ENCODE measurements around the gene OVOL3.

The OVOL3 gene

GRCh38 chr19:36140304-36141038 lies 29.5 kb downstream of the OVOL3 start:
- no peak overlapping the region for H2AFZ ChIP-seq (ENCODE audit: low read depth, low read length)
- H2BK12ac ChIP-seq (ENCODE audit: low read length in 2 of 2) = peak overlapping the region in 1 of 2 experiments; percentile 48
- H2AK5ac ChIP-seq (ENCODE audit: low read length, severe bottlenecking) = peak overlapping the region; percentile 95
- H3K18ac ChIP-seq (ENCODE audit: low read depth in 1 of 2, low read length in 2 of 2) = peak overlapping the region; percentile 88 to 94
- H3K4me1 ChIP-seq (ENCODE audit: control insufficient read depth, insufficient read depth, low read depth, low read length) = peaks cover 18% of the 10 kb centered on the region
- peak; percentile 59 for DNase-seq
- H3K9me3 ChIP-seq (ENCODE audit: control insufficient read depth, low read length) = no peaks in the 10 kb centered on the region
- peak overlapping the region; percentile 98 for H3K27ac ChIP-seq (ENCODE audit: low read length, poor library complexity, severe bottlenecking)
- H3K9ac ChIP-seq (ENCODE audit: low read length) = peak overlapping the region; percentile 100
- H3K36me3 ChIP-seq (ENCODE audit: control insufficient read depth in 1 of 2, insufficient read depth in 2 of 2, low read depth in 1 of 2, low read length in 2 of 2) = peaks cover 31 to 33% of the 10 kb centered on the region in 2 experiments
- H4K8ac ChIP-seq (ENCODE audit: low read length) = peak overlapping the region; percentile 79
- H2BK120ac ChIP-seq (ENCODE audit: low read depth, low read length) = peak overlapping the region; percentile 65
- H3K4me3 ChIP-seq (ENCODE audit: insufficient read depth in 1 of 2, low read depth in 1 of 2, low read length in 2 of 2) = peak overlapping the region; percentile 89 to 96
- under 1% methylated on average over 18 of the region's 31 CpGs for WGBS
- no peaks in the 10 kb centered on the region for H3K27me3 ChIP-seq (ENCODE audit: control insufficient read depth in 1 of 2, insufficient read depth in 1 of 2, low read length in 2 of 2)
- H2BK15ac ChIP-seq (ENCODE audit: low read depth, poor library complexity, severe bottlenecking) = peak overlapping the region; percentile 74
- H3K4ac ChIP-seq (ENCODE audit: low read depth in 1 of 2, low read length in 2 of 2) = peak overlapping the region; percentile 94 to 100
- H2BK5ac ChIP-seq (ENCODE audit: low read depth, low read length, poor library complexity, severe bottlenecking) = peak overlapping the region; percentile 98
- H3K14ac ChIP-seq (ENCODE audit: low read length in 2 of 2) = peak overlapping the region; percentile 98 to 99
- peak overlapping the region; percentile 14 to 99 for H3K23ac ChIP-seq (ENCODE audit: low read length in 2 of 2)
- peak overlapping the region; percentile 80 for H4K91ac ChIP-seq (ENCODE audit: low read length)
- H3K79me1 ChIP-seq (replicated peaks; ENCODE audit: low read length, poor library complexity, severe bottlenecking) = peaks cover 17% of the 10 kb centered on the region
- H3K4me2 ChIP-seq (ENCODE audit: low read length, poor library complexity, severe bottlenecking) = peak overlapping the region; percentile 69

DNA sequence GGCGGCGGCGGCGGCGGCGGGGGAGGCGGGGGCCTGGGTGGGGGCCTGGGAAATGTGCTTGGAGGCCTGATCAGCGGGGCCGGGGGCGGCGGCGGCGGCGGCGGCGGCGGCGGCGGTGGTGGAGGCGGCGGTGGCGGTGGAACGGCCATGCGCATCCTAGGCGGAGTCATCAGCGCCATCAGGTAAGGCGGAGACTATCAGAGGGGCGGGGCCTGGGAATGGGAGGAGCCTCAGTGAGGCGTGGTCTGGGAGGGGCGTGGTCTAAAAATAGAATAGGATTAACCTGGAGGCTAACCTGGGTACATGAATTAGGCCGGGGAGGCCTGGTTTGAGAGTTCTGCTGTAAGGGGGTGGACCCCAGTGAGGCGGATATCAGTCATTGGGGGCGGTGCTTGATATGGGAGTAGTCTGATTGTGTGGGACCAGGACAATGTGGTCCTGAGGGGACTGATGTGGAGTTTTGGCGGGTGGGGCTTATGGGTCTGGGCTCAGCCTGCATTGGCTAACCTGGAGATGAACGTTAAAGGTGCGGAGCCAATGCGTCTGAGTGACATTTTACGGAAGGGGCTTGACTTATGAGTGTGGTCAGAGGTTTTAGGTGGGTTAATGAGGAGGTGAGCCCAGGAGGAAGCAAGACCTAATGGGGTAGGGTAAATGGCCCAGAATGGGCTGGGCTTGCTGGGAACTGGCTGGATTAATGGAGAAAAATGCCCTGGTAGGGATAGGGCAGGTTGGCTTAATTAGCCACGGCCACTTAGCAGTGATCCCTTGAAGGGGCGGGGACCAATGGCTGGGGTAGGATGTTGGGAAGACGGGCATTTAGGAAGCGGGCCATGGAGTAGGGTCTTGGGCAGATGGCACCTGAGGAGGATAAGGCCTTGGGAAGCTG lies 30.3 kb downstream of the OVOL3 start:
- Histone ChIP-seq H2BK15ac (ENCODE audit: low read depth, poor library complexity, severe bottlenecking) (no peak overlapping the region), H2BK5ac (ENCODE audit: low read depth, low read length, poor library complexity, severe bottlenecking) (no peak overlapping the region), H3K14ac (ENCODE audit: low read length in 2 of 2) (no peak overlapping the region), H2AK5ac (ENCODE audit: low read length, severe bottlenecking) (peak overlapping the region; percentile 57), H3K9ac (ENCODE audit: low read length) (peak overlapping the region; percentile 100), H3K9me3 (ENCODE audit: control insufficient read depth, low read length) (no peaks in the 10 kb centered on the region), H4K8ac (ENCODE audit: low read length) (peak overlapping the region; percentile 79), H3K4me2 (ENCODE audit: low read length, poor library complexity, severe bottlenecking) (peak overlapping the region; percentile 57), H3K36me3 (ENCODE audit: control insufficient read depth in 1 of 2, insufficient read depth in 2 of 2, low read depth in 1 of 2, low read length in 2 of 2) (peaks cover 39 to 41% of the 10 kb centered on the region in 2 experiments), H3K23ac (ENCODE audit: low read length in 2 of 2) (no peak overlapping the region), H3K4ac (ENCODE audit: low read depth in 1 of 2, low read length in 2 of 2) (peak overlapping the region in 1 of 2 experiments; percentile 100), H3K79me1 (replicated peaks; ENCODE audit: low read length, poor library complexity, severe bottlenecking) (peaks cover 22% of the 10 kb centered on the region), H2BK12ac (ENCODE audit: low read length in 2 of 2) (no peak overlapping the region), H3K27me3 (ENCODE audit: control insufficient read depth in 1 of 2, insufficient read depth in 1 of 2, low read length in 2 of 2) (no peaks in the 10 kb centered on the region), H3K4me1 (ENCODE audit: control insufficient read depth, insufficient read depth, low read depth, low read length) (peaks cover 18% of the 10 kb centered on the region), H2AFZ (ENCODE audit: low read depth, low read length) (no peak overlapping the region), H3K18ac (ENCODE audit: low read depth in 1 of 2, low read length in 2 of 2) (peak overlapping the region in 1 of 2 experiments; percentile 88), H3K4me3 (ENCODE audit: insufficient read depth in 1 of 2, low read depth in 1 of 2, low read length in 2 of 2) (peak overlapping the region; percentile 89 to 96), H4K91ac (ENCODE audit: low read length) (no peak overlapping the region), H2BK120ac (ENCODE audit: low read depth, low read length) (peak overlapping the region; percentile 65), H3K27ac (ENCODE audit: low read length, poor library complexity, severe bottlenecking) (no peak overlapping the region)
- DNase-seq = peak; percentile 86
- 22% methylated on average over 32 of the region's 42 CpGs for WGBS

- peak overlapping the region; percentile 57 for H3K4me2 ChIP-seq (ENCODE audit: low read length, poor library complexity, severe bottlenecking)
- no peak for DNase-seq
- no peak overlapping the region for H2AFZ ChIP-seq (ENCODE audit: low read depth, low read length)
- 98% methylated on average over 14 of the region's 14 CpGs for WGBS
- H3K27ac ChIP-seq (ENCODE audit: low read length, poor library complexity, severe bottlenecking) = no peak overlapping the region
- H3K36me3 ChIP-seq (ENCODE audit: control insufficient read depth in 1 of 2, insufficient read depth in 2 of 2, low read depth in 1 of 2, low read length in 2 of 2) = peaks cover 47 to 49% of the 10 kb centered on the region in 2 experiments
- H3K27me3 ChIP-seq (ENCODE audit: control insufficient read depth in 1 of 2, insufficient read depth in 1 of 2, low read length in 2 of 2) = no peaks in the 10 kb centered on the region
- H2AK5ac ChIP-seq (ENCODE audit: low read length, severe bottlenecking) = no peak overlapping the region
- peaks cover 29% of the 10 kb centered on the region for H3K79me1 ChIP-seq (replicated peaks; ENCODE audit: low read length, poor library complexity, severe bottlenecking)
- H2BK5ac ChIP-seq (ENCODE audit: low read depth, low read length, poor library complexity, severe bottlenecking) = no peak overlapping the region
- no peak overlapping the region for H3K14ac ChIP-seq (ENCODE audit: low read length in 2 of 2)
- no peak overlapping the region for H3K4ac ChIP-seq (ENCODE audit: low read depth in 1 of 2, low read length in 2 of 2)
- H3K9ac ChIP-seq (ENCODE audit: low read length) = no peak overlapping the region
- no peak overlapping the region for H4K91ac ChIP-seq (ENCODE audit: low read length)
- no peak overlapping the region for H2BK12ac ChIP-seq (ENCODE audit: low read length in 2 of 2)
- H3K23ac ChIP-seq (ENCODE audit: low read length in 2 of 2) = no peak overlapping the region
- no peaks in the 10 kb centered on the region for H3K9me3 ChIP-seq (ENCODE audit: control insufficient read depth, low read length)
- H3K18ac ChIP-seq (ENCODE audit: low read depth in 1 of 2, low read length in 2 of 2) = no peak overlapping the region
- H2BK15ac ChIP-seq (ENCODE audit: low read depth, poor library complexity, severe bottlenecking) = no peak overlapping the region
- peak overlapping the region in 1 of 2 experiments; percentile 76 for H3K4me3 ChIP-seq (ENCODE audit: insufficient read depth in 1 of 2, low read depth in 1 of 2, low read length in 2 of 2)
- no peak overlapping the region for H2BK120ac ChIP-seq (ENCODE audit: low read depth, low read length)
- H4K8ac ChIP-seq (ENCODE audit: low read length) = no peak overlapping the region
- H3K4me1 ChIP-seq (ENCODE audit: control insufficient read depth, insufficient read depth, low read depth, low read length) = peaks cover 13% of the 10 kb centered on the region
These were observed 31.1 kb downstream of the OVOL3 start for GRCh38 chr19:36142046-36142445.

DNA sequence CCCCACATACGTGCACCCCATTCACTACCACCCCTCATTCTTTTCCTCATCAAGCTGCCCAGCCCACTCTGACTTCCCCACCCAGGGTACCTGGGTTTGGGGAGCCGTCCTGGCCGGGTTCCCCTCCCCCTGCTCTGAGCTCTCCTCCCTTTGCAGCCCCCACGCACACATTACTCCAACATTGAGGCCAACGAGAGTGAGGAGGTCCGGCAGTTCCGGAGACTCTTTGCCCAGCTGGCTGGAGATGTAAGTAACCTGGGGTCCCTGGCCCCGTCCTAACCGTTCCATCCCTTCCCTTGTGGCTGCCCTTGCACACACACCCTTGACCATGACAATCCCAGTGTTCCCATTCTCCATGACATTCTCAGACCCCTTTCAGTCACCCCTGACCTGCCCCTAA lies 31.6 kb downstream of the OVOL3 start:
- Histone ChIP-seq H3K9ac (ENCODE audit: low read length) (no peak overlapping the region), H2BK12ac (ENCODE audit: low read length in 2 of 2) (no peak overlapping the region), H3K9me3 (ENCODE audit: control insufficient read depth, low read length) (no peaks in the 10 kb centered on the region), H3K23ac (ENCODE audit: low read length in 2 of 2) (no peak overlapping the region), H3K4me2 (ENCODE audit: low read length, poor library complexity, severe bottlenecking) (no peak overlapping the region), H3K27me3 (ENCODE audit: control insufficient read depth in 1 of 2, insufficient read depth in 1 of 2, low read length in 2 of 2) (no peaks in the 10 kb centered on the region), H3K18ac (ENCODE audit: low read depth in 1 of 2, low read length in 2 of 2) (no peak overlapping the region), H3K4me3 (ENCODE audit: insufficient read depth in 1 of 2, low read depth in 1 of 2, low read length in 2 of 2) (no peak overlapping the region), H3K36me3 (ENCODE audit: control insufficient read depth in 1 of 2, insufficient read depth in 2 of 2, low read depth in 1 of 2, low read length in 2 of 2) (peaks cover 52 to 53% of the 10 kb centered on the region in 2 experiments), H2AK5ac (ENCODE audit: low read length, severe bottlenecking) (no peak overlapping the region), H4K8ac (ENCODE audit: low read length) (no peak overlapping the region), H3K79me1 (replicated peaks; ENCODE audit: low read length, poor library complexity, severe bottlenecking) (peaks cover 30% of the 10 kb centered on the region), H3K4me1 (ENCODE audit: control insufficient read depth, insufficient read depth, low read depth, low read length) (peaks cover 11% of the 10 kb centered on the region), H4K91ac (ENCODE audit: low read length) (no peak overlapping the region), H3K27ac (ENCODE audit: low read length, poor library complexity, severe bottlenecking) (no peak overlapping the region), H3K14ac (ENCODE audit: low read length in 2 of 2) (no peak overlapping the region), H2BK5ac (ENCODE audit: low read depth, low read length, poor library complexity, severe bottlenecking) (no peak overlapping the region), H2BK15ac (ENCODE audit: low read depth, poor library complexity, severe bottlenecking) (no peak overlapping the region), H3K4ac (ENCODE audit: low read depth in 1 of 2, low read length in 2 of 2) (no peak overlapping the region), H2BK120ac (ENCODE audit: low read depth, low read length) (no peak overlapping the region), H2AFZ (ENCODE audit: low read depth, low read length) (no peak overlapping the region)
- no peak for DNase-seq
- 95% methylated on average over 9 of the region's 9 CpGs for WGBS

All from mesenchymal stem cell (in vitro differentiated cells and primary cell).